Neuronal stem cell (in vitro differentiated cells): ENCODE measurements around the gene XKR8.

Source experiments
- DNase-seq: peaks from one replicate; pipeline ENCODE4 v3.0.0-alpha.2; 2013; ENCODE audit warnings: low spot score
- H2AFZ ChIP-seq: one replicate; pipeline ENCODE4 v1.6.1; 2013; ENCODE audit warnings: mild to moderate bottlenecking, low read length, inconsistent platforms
- H2AK5ac ChIP-seq: 2 replicates; pipeline ENCODE4 v1.6.1; 2013; ENCODE audit warnings: low read depth, mild to moderate bottlenecking, inconsistent platforms, low read length, moderate library complexity, mixed read lengths
- H2BK120ac ChIP-seq: 2 replicates; pipeline ENCODE4 v1.6.1; 2013; ENCODE audit warnings: low read depth, mild to moderate bottlenecking, inconsistent platforms, low read length, moderate library complexity, mixed read lengths
- H2BK12ac ChIP-seq: one replicate; pipeline ENCODE4 v1.6.1; 2013; ENCODE audit warnings: low read length, inconsistent platforms
- H2BK15ac ChIP-seq: 2 replicates; pipeline ENCODE4 v1.6.1; 2013; ENCODE audit warnings: mild to moderate bottlenecking, low read length, inconsistent platforms, mixed read lengths
- H2BK5ac ChIP-seq: one replicate; pipeline ENCODE4 v1.6.1; 2013; ENCODE audit warnings: inconsistent platforms, mild to moderate bottlenecking, low read length, moderate library complexity
- H3K14ac ChIP-seq: one replicate; pipeline ENCODE4 v1.6.1; 2013; ENCODE audit warnings: low read length, inconsistent platforms
- H3K18ac ChIP-seq: 2 replicates; pipeline ENCODE4 v1.6.1; 2013; ENCODE audit warnings: low read length, inconsistent platforms
- H3K23ac ChIP-seq: 2 replicates; pipeline ENCODE4 v1.6.1; 2013; ENCODE audit warnings: low read depth, mild to moderate bottlenecking, mixed read lengths, low read length, inconsistent platforms; ENCODE audit not compliant: poor library complexity
- H3K27ac ChIP-seq: replicated peaks from 3 replicates; pipeline ENCODE4 v1.5.1; 2013; ENCODE audit warnings: low read length, inconsistent platforms
- H3K27me3 ChIP-seq, 3 experiments: 2 replicates each; pipeline ENCODE4 v1.6.1; 2013; ENCODE audit warnings: low read length in 3 of 3, mild to moderate bottlenecking in 2 of 3, inconsistent platforms in 1 of 3, low read depth in 1 of 3, mixed read lengths in 1 of 3, moderate library complexity in 1 of 3; ENCODE audit not compliant: control insufficient read depth in 3 of 3, insufficient read depth in 3 of 3
- H3K36me3 ChIP-seq, 2 donors: replicated peaks in 1 of 2; 2 replicates each; pipeline ENCODE4 v1.6.1; 2013; ENCODE audit warnings: low read length in 2 of 2; ENCODE audit not compliant: control insufficient read depth in 2 of 2, insufficient read depth in 2 of 2
- H3K4ac ChIP-seq: 2 replicates; pipeline ENCODE4 v1.6.1; 2013; ENCODE audit warnings: inconsistent platforms, mild to moderate bottlenecking, low read length, moderate library complexity
- H3K4me1 ChIP-seq, 2 donors: 1 replicate in 1 of 2; 2 replicates in 1 of 2; pipeline ENCODE4 v1.6.1; 2013; ENCODE audit warnings: low read length in 2 of 2, low read depth in 1 of 2; ENCODE audit not compliant: control insufficient read depth in 2 of 2, insufficient read depth in 1 of 2
- H3K4me2 ChIP-seq: one replicate; pipeline ENCODE4 v1.6.1; 2013; ENCODE audit warnings: mild to moderate bottlenecking, low read length, inconsistent platforms; ENCODE audit not compliant: insufficient read depth, poor library complexity, severe bottlenecking
- H3K4me3 ChIP-seq, 2 donors: 2 replicates each; pipeline ENCODE4 v1.5.1; 2013; ENCODE audit warnings: low read length in 2 of 2, mild to moderate bottlenecking in 2 of 2, inconsistent platforms in 1 of 2, moderate library complexity in 1 of 2
- H3K79me1 ChIP-seq: one replicate; pipeline ENCODE4 v1.6.1; 2013; ENCODE audit warnings: low read depth, mild to moderate bottlenecking, inconsistent platforms, low read length, moderate library complexity
- H3K9ac ChIP-seq: one replicate; pipeline ENCODE4 v1.6.1; 2013; ENCODE audit warnings: mild to moderate bottlenecking, low read depth, low read length, inconsistent platforms; ENCODE audit not compliant: poor library complexity
- H3K9me3 ChIP-seq, 2 donors: replicated peaks in 1 of 2; 2 replicates each; pipeline versions ENCODE3 to v1.6.1; 2013; ENCODE audit warnings: low read length in 2 of 2, mild to moderate bottlenecking in 2 of 2, inconsistent platforms in 1 of 2, low read depth in 1 of 2, mixed read lengths in 1 of 2, moderate library complexity in 1 of 2; ENCODE audit not compliant: control insufficient read depth in 2 of 2, insufficient read depth in 1 of 2
- H4K8ac ChIP-seq: one replicate; pipeline ENCODE4 v1.6.1; 2013; ENCODE audit warnings: low read depth, mild to moderate bottlenecking, inconsistent platforms, low read length, moderate library complexity
- H4K91ac ChIP-seq: one replicate; pipeline ENCODE4 v1.6.1; 2013; ENCODE audit warnings: low read length, low read depth, mild to moderate bottlenecking, inconsistent platforms; ENCODE audit not compliant: poor library complexity
- WGBS, 2 donors: extraction: QIAGEN DNeasy Blood & Tissue Kit; methylation state at CpG; one replicate each; pipeline ENCODE4 v1.1.7; 2013; ENCODE audit warnings: missing lambda C conversion rate in 2 of 2, mixed read lengths in 1 of 2; ENCODE audit not compliant: insufficient read length in 2 of 2, insufficient replicate concordance in 1 of 2; ENCODE audit errors: extremely low coverage in 2 of 2; 5-methylcytosine and 5-hydroxymethylcytosine counted together

Gene XKR8

DNA sequence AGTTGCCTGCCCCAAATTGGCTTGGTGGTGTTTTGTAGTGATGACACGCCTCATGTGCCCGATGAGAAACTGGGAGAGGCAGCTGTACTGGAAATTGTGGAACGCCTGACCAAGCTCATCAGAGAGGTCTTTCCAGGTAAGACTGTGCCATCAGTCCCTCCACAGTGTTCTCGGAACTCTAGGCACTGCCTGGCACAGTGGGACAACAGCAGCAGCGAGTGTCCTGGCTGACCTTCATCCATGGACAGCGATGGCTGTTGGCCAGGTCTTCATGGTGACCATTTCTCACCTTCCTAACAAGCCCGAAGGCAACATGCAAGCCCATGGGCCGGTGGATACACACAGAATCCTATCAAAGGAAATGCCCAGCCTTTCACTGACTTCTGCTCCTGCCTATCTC, 10.7 kb upstream of the XKR8 start:
- Histone ChIP-seq H3K27me3 (peaks cover 0 to 4% (median 0%) of the 10 kb centered on the region in 3 experiments), H2AK5ac (peak overlapping the region; percentile 20), H2BK5ac (peak overlapping the region; percentile 11), H2BK12ac (no peak overlapping the region), H4K91ac (no peak overlapping the region), H2AFZ (no peak overlapping the region), H3K9ac (no peak overlapping the region), H4K8ac (no peak overlapping the region), H3K23ac (no peak overlapping the region), H3K4me3 (no peak overlapping the region), H3K4me1 (peaks cover 0 to 2% of the 10 kb centered on the region in 2 donors), H3K14ac (no peak overlapping the region), H3K79me1 (no peaks in the 10 kb centered on the region), H3K4ac (no peak overlapping the region), H3K9me3 (no peaks in the 10 kb centered on the region), H3K36me3 (no peaks in the 10 kb centered on the region), H2BK120ac (no peak overlapping the region), H2BK15ac (peak overlapping the region; percentile 1), H3K4me2 (no peak overlapping the region), H3K27ac (no peak overlapping the region), H3K18ac (no peak overlapping the region)
- DNase-seq, result no peak
- WGBS, 2 donors, result no CpG with 5 or more reads among the region's 8 CpGs

GRCh38 chr1:27951396-27951795, 8.4 kb upstream of the XKR8 start:
- no peak overlapping the region for H3K23ac ChIP-seq
- no peak overlapping the region for H4K8ac ChIP-seq
- H4K91ac ChIP-seq, result no peak overlapping the region
- H3K79me1 ChIP-seq, result no peaks in the 10 kb centered on the region
- H3K18ac ChIP-seq, result no peak overlapping the region
- H2BK15ac ChIP-seq, result no peak overlapping the region
- no peak overlapping the region for H3K4ac ChIP-seq
- H3K4me1 ChIP-seq, result peaks cover 0 to 2% of the 10 kb centered on the region in 2 donors
- H2AK5ac ChIP-seq, result no peak overlapping the region
- no peak for DNase-seq
- H3K27ac ChIP-seq, result no peak overlapping the region
- H3K14ac ChIP-seq, result no peak overlapping the region
- no peak overlapping the region for H3K4me2 ChIP-seq
- no peak overlapping the region for H2BK120ac ChIP-seq
- H2BK5ac ChIP-seq, result no peak overlapping the region
- no peaks in the 10 kb centered on the region for H3K9me3 ChIP-seq
- no CpG with 5 or more reads among the region's 3 CpGs for WGBS, 2 donors
- no peak overlapping the region for H2BK12ac ChIP-seq
- H3K36me3 ChIP-seq, result no peaks in the 10 kb centered on the region
- no peak overlapping the region for H3K9ac ChIP-seq
- H2AFZ ChIP-seq, result no peak overlapping the region
- H3K4me3 ChIP-seq, result no peak overlapping the region
- H3K27me3 ChIP-seq, result peaks cover 0 to 9% (median 0%) of the 10 kb centered on the region in 3 experiments

DNA sequence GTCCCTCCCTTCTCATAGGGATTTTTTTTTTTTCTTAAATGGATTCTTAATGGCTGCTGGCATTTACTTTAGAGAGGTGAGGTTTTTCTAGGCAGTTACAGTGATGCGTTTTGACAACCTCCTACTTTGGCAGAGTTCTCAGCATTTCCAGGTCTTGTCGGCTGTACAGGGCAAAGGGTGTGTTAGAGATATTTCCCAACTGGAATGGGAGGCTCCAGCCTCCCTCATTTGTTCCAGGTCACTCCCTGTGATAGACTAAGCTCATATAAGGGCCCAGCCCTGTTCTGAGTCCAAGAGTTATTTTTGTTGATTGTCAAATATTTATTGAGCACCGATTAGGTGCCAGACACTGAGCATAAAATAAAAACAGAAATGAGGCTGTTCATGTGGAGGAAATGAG, 7.6 kb upstream of the XKR8 start:
- peaks cover 0 to 9% (median 0%) of the 10 kb centered on the region in 3 experiments for H3K27me3 ChIP-seq
- no CpG with 5 or more reads among the region's 3 CpGs for WGBS, 2 donors
- no peak overlapping the region for H4K8ac ChIP-seq
- H3K18ac ChIP-seq, result no peak overlapping the region
- no peak overlapping the region for H2BK15ac ChIP-seq
- H3K23ac ChIP-seq, result no peak overlapping the region
- peaks cover 0 to 2% of the 10 kb centered on the region in 2 donors for H3K4me1 ChIP-seq
- no peaks in the 10 kb centered on the region for H3K36me3 ChIP-seq
- no peak overlapping the region for H3K4me3 ChIP-seq
- H3K9ac ChIP-seq, result no peak overlapping the region
- H3K4me2 ChIP-seq, result no peak overlapping the region
- H2BK5ac ChIP-seq, result no peak overlapping the region
- DNase-seq, result no peak
- no peak overlapping the region for H3K27ac ChIP-seq
- no peak overlapping the region for H3K4ac ChIP-seq
- no peak overlapping the region for H4K91ac ChIP-seq
- no peak overlapping the region for H2AFZ ChIP-seq
- no peak overlapping the region for H2AK5ac ChIP-seq
- no peaks in the 10 kb centered on the region for H3K9me3 ChIP-seq
- H2BK12ac ChIP-seq, result no peak overlapping the region
- no peak overlapping the region for H3K14ac ChIP-seq
- H3K79me1 ChIP-seq, result no peaks in the 10 kb centered on the region
- H2BK120ac ChIP-seq, result no peak overlapping the region

- DNase-seq, result no peak
- Histone ChIP-seq H3K14ac (no peak overlapping the region), H3K4me1 (peaks cover 0 to 2% of the 10 kb centered on the region in 2 donors), H2AK5ac (no peak overlapping the region), H3K4me3 (no peak overlapping the region), H2BK5ac (no peak overlapping the region), H3K4me2 (no peak overlapping the region), H2BK120ac (no peak overlapping the region), H3K9ac (no peak overlapping the region), H3K36me3 (no peaks in the 10 kb centered on the region), H4K8ac (no peak overlapping the region), H4K91ac (no peak overlapping the region), H3K27me3 (peaks cover 0 to 9% (median 0%) of the 10 kb centered on the region in 3 experiments), H3K4ac (no peak overlapping the region), H3K23ac (no peak overlapping the region), H3K9me3 (no peaks in the 10 kb centered on the region), H2AFZ (no peak overlapping the region), H3K18ac (no peak overlapping the region), H2BK15ac (no peak overlapping the region), H3K27ac (no peak overlapping the region), H3K79me1 (no peaks in the 10 kb centered on the region), H2BK12ac (no peak overlapping the region)
- no CpG with 5 or more reads among the region's 10 CpGs for WGBS, 2 donors
Measured at GRCh38 chr1:27954186-27954585, 5.6 kb upstream of the XKR8 start.
